HEK293 (cell line): ENCODE results near the gene DBF4.

Source experiments
- CTCF ChIP-seq: fragments of 450-650 bp; formaldehyde crosslinking; IDR thresholded peaks from 2 replicates; pipeline ENCODE4 v1.5.1; 2016; ENCODE audit warnings: missing biosample characterization, missing genetic modification characterization
- YY1 ChIP-seq: fragments of 450-650 bp; formaldehyde crosslinking; IDR thresholded peaks from 2 replicates; pipeline ENCODE4 v1.5.1; 2018; ENCODE audit warnings: missing biosample characterization, missing genetic modification characterization
- ZBTB11 ChIP-seq: fragments of 450-650 bp; formaldehyde crosslinking; conservative IDR thresholded peaks from 2 replicates; pipeline ENCODE4 v1.5.1; 2016; ENCODE audit warnings: low read depth, missing biosample characterization, missing genetic modification characterization
- ZBTB21 ChIP-seq: fragments of 450-650 bp; formaldehyde crosslinking; IDR thresholded peaks from 2 replicates; pipeline ENCODE4 v1.5.1; 2017; ENCODE audit warnings: missing biosample characterization, missing genetic modification characterization
- ZBTB26 ChIP-seq: fragments of 450-650 bp; formaldehyde crosslinking; optimal IDR thresholded peaks from 2 replicates; pipeline ENCODE3; 2016; ENCODE audit warnings: missing biosample characterization, mild to moderate bottlenecking, missing genetic modification characterization
- ZBTB44 ChIP-seq: fragments of 450-650 bp; IDR thresholded peaks from 2 replicates; pipeline ENCODE4 v1.5.1; 2018; ENCODE audit warnings: missing biosample characterization, mild to moderate bottlenecking, missing genetic modification characterization
- ZEB2 ChIP-seq: fragments of 450-650 bp; formaldehyde crosslinking; IDR thresholded peaks from 2 replicates; pipeline ENCODE4 v1.5.1; 2016; ENCODE audit warnings: missing biosample characterization, missing genetic modification characterization
- ZFP69B ChIP-seq: fragments of 450-650 bp; formaldehyde crosslinking; IDR thresholded peaks from 2 replicates; pipeline ENCODE4 v1.5.1; 2016; ENCODE audit warnings: missing biosample characterization, missing genetic modification characterization
- ZNF132 ChIP-seq: fragments of 450-650 bp; formaldehyde crosslinking; IDR thresholded peaks from 2 replicates; pipeline ENCODE4 v1.5.1; 2017; ENCODE audit warnings: missing biosample characterization, missing genetic modification characterization, borderline replicate concordance
- ZNF24 ChIP-seq: fragments of 450-650 bp; formaldehyde crosslinking; IDR thresholded peaks from 2 replicates; pipeline ENCODE4 v1.5.1; 2016; ENCODE audit warnings: missing biosample characterization, missing genetic modification characterization
- ZNF560 ChIP-seq: fragments of 450-650 bp; formaldehyde crosslinking; IDR thresholded peaks from 2 replicates; pipeline ENCODE4 v1.5.1; 2017; ENCODE audit warnings: missing biosample characterization, missing genetic modification characterization, borderline replicate concordance
- ZNF639 ChIP-seq: fragments of 450-650 bp; formaldehyde crosslinking; IDR thresholded peaks from 2 replicates; pipeline ENCODE4 v1.5.1; 2016; ENCODE audit warnings: missing biosample characterization, missing genetic modification characterization
- ZNF768 ChIP-seq: fragments of 450-650 bp; formaldehyde crosslinking; IDR thresholded peaks from 2 replicates; pipeline ENCODE4 v1.5.1; 2018; ENCODE audit warnings: missing biosample characterization, mild to moderate bottlenecking, missing genetic modification characterization

GRCh38 chr7:87899255-87899654, 23.0 kb downstream of the DBF4 start:
- TF ChIP-seq CTCF (tag by site-specific recombination) (no peak), ZEB2 (no peak), ZBTB26 (tag by site-specific recombination) (no peak), ZNF560 (tag by site-specific recombination) (no peak), ZBTB21 (tag by site-specific recombination) (no peak), ZBTB44 (tag by site-specific recombination) (no peak), ZNF639 (tag by site-specific recombination) (no peak), ZFP69B (tag by site-specific recombination) (no peak), ZBTB11 (no peak), ZNF24 (tag by site-specific recombination) (no peak), ZNF768 (tag by site-specific recombination) (no peak), YY1 (tag by site-specific recombination) (no peak), ZNF132 (tag by site-specific recombination) (no peak)
